Inferior parietal cortex (tissue), 1 donor: Measurements from ENCODE around the gene SLC48A1.
"Not testable (repeated sequence)": the region's sequence is repeated elsewhere in the genome, so short reads cannot be mapped to it uniquely, and the experiment has no call there.

ENCODE experiments used
- DNase-seq: peaks from one replicate; pipeline ENCODE4 v3.0.0-alpha.2; 2016; ENCODE audit errors: extremely low spot score

The SLC48A1 gene

GRCh38 chr12:47811072-47811396 is 38.0 kb downstream of the SLC48A1 start:
- no peak for DNase-seq

DNA sequence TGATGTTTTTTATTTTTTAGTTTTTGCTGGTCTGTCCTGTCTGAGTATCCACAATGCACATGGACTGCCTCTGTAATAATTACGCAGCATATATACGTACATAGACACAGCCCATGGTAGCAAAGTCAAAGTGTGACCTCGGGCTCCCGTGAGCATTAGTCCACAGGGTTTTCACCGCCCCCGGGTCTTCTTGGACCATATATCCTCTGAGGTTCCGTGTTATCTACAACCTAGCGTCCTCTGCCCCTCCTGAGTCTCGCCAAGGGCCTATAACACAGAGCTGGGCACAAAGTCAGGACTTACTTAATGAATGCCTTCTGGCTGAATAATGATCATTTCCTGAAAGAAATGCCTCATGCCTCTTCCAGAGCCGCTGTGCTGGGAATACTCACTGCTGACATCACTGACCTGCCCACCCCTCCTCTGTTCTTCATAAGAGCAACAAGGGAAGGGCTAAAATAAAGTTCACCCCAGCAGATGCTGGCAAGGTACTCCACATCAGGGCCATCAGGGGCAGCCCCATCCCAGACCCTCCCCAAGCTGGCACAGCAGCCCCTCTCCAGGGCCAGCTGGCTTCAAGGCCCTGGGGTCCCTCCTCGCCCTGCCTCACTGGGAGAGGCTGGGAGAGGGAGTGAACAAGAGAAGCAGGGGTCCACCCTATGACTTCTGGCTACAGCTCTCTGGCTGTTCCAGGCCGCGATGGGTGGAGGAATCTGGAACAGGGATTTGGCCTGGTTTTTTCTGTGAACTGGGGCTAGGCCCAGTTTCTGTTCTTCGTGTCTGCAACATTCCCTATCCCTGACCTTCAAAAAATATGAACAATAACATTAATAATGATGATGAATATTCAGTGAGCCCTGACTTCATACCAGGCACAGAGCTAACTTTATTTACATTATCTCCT is 38.8 kb downstream of the SLC48A1 start:
- DNase-seq, result no peak

- DNase-seq, result no peak
Observed at GRCh38 chr12:47812797-47813510, 39.9 kb downstream of the SLC48A1 start.

GRCh38 chr12:47813511-47814196 is 40.6 kb downstream of the SLC48A1 start:
- DNase-seq, result no peak

DNA sequence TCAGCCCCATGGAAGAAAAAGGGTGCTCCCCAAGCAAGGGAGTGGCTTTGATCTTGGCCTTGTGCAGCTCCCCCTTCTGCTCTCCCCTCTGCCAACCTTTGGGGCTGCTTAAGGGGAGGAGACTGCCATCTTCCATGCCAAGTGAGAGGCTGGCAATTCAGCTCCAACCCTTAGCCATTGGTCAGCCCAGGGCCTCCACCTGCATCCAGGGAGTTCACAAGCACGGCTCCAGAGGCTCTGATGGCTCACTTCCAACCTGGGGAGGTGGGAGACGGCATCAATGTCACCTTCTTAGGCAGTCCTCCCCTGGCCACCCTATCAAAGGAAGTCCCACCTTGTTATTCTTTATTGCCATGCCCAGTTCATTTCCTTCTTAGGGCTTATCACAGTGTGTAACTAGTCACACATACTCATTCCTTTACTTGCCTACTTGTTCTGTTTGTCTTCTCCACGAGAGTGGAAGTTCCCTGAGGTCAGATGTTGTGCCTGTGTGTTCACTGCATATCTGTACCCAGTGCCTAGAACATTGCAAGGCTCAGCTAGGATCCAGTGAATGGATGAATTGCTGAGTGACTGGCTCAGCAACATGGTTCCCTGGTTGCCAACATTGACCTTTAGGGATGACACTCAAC is 41.6 kb downstream of the SLC48A1 start:
- DNase-seq, result no peak

DNA sequence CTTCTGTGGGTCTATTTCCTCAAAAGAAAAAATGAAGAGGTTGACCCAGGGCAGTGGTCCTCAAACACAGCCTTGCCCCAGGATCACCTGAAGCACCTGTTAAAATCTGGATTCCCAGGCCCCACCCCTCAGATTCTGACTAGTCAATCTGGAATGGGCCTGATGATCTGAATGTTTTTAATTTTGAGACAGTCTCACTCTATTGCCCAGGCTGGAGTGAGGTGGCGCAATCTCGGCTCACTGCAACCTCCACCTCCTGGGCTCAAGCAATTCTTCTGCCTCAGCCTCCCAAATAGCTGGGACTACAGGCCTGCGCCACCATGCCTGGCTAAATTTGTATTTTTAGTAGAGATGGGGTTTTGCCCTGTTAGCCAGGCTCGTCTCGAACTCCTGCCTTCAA is 42.4 kb downstream of the SLC48A1 start:
- not testable (repeated sequence) for DNase-seq

- no peak for DNase-seq
Observed at GRCh38 chr12:47816403-47817271, 43.6 kb downstream of the SLC48A1 start.

- DNase-seq, result no peak
Observed at GRCh38 chr12:47817272-47818006, 44.4 kb downstream of the SLC48A1 start.

- no peak for DNase-seq
Observed at GRCh38 chr12:47818007-47818376, 45.0 kb downstream of the SLC48A1 start.

DNA sequence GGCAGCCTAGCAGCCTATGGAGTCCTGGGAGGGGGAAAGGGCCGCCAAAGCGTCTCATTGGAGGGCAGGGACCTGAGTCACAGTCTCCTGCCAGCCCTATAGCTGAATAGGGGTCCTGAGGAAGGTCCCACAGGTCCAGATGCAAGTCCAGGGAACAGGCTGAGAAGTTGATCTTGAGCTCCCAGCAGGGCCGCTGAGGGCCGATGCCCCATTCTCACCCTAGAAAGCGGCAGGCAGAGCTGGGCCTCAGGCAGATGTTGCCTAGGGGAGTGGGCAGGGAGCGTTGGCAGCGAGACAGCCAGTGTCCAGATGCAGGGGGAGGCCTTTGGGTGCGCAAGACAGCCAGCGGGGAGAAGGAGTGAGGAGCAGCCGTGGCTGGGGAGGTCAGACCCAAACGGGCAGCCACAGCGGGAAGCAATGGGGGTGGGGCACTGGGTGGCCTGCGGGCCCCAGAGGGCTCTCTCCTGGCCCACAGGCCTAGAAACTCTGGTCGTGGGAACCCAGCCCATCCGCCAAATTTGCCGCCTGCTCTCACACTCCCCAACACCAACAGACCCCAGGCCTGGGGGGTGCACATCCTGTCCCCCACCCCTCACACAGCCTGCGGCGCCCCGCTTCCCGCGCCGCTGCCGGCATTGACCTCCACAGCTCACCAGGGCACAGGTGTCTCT is 45.6 kb downstream of the SLC48A1 start:
- DNase-seq, result no peak

- no peak for DNase-seq
Observed at GRCh38 chr12:47819138-47819895, 46.3 kb downstream of the SLC48A1 start.

- no peak for DNase-seq
Observed at GRCh38 chr12:47819896-47820630, 47.0 kb downstream of the SLC48A1 start, which contains the start of gene HDAC7. Gene HDAC7, minus strand, starts transcription at chr12:47819903. Its CDS starts 118 bp downstream, at chr12:47819785.

- DNase-seq, result no peak
Observed at GRCh38 chr12:47820631-47821345, 47.8 kb downstream of the SLC48A1 start.

DNA sequence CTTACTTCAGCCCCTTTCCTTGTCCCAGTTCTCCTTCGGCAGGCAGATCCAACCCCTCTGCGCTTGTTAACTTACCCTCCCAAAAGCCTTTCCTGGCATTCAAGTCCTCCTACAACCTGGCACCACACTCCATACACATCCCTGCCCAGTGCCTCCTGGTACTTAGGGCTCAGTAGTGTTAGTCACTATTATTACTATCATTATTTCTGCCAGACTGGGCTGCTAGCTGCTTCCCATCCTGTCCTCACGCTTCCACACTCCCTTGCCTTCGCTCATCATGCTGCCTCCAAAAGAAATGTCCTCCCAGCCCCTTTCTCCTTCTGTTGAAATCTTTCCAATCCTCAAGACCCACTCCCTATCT is 48.3 kb downstream of the SLC48A1 start:
- no peak for DNase-seq

DNA sequence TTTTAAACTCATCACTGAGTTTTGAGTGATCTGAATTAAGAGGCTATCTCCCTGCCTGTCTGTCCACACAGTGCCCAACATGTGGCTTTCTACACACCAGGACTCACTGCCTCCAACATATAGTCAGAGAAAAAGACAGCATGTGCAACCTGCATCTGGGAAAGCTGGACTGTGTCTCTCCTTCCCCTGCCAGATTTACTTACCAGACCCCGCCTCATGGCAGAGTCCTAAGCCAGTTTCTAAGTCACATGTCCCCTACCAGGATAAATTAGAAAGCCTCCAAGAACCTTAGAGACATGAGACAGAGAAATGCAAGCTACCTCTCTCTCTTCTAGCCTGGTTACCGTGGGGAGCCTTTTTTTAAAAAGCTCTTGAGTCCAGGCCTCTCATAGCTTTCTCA is 49.4 kb downstream of the SLC48A1 start:
- DNase-seq, result no peak

GRCh38 chr12:47822863-47823262 is 49.8 kb downstream of the SLC48A1 start:
- no peak for DNase-seq

DNA sequence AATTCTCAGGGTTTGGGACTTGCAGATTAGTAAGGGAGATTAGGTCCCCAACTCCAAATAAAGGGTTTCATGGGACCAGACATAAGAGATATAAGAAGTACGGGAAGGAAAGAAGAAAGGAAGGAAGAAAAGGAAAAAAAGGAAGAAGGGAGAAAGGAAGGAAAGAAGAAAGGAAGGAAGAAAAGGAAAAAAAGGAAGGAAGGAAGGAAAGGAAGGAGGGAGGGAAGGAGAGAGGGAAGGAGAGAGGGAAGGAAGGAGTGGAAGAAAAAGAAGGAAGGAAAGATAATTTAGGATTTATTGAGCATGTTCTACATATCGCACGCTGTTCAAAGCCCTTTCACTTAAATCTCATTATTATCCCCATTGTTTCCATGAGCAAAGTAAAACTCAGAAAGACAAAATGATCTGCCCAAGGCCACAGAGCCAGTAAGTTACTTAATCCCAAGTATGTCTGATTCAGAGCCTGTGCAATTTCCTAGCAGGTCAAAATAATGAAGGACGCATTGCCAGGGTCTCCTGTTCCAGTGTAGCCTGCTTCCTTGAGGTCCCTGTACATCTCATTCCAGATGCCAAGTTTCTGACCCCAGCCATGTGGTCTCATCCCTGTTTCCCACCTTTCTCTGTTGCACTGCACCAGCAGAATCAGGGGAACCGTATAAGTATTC is 50.5 kb downstream of the SLC48A1 start:
- no peak for DNase-seq
